CD4-positive, alpha-beta memory T cell (primary cell): ENCODE measurements around the gene CCDC88C. TPM values are rescaled to one million over a fixed set of nuclear protein-coding genes. Genes with fewer than 3 reads are reported as not detected.
A peak's percentile ranks its signal among the peaks of the same experiment; 100 is the strongest.

Experiments
- CTCF ChIA-PET: fragments of 350-600 bp; sonication (Branson Sonifier 250); formaldehyde crosslinking; loops from one replicate; lab custom pipeline; 2021; ENCODE audit warnings: inconsistent platforms; ENCODE audit not compliant: partially characterized antibody; lab: Charles Lee
- POLR2A ChIA-PET: fragments of 350-600 bp; sonication (Branson Sonifier 250); formaldehyde crosslinking; loops from one replicate; lab custom pipeline; 2021; ENCODE audit not compliant: partially characterized antibody; lab: Charles Lee
- DNase-seq, 5 donors: peaks; one replicate each; pipeline versions ENCODE4 v3.0.0 to v3.0.0-alpha.2; 2020 to 2022; ENCODE audit warnings: mixed read lengths in 1 of 5
- H3K27ac ChIP-seq: one replicate; pipeline ENCODE4 v1.7.0; 2013; ENCODE audit warnings: low read depth, low read length
- H3K27me3 ChIP-seq: 2 replicates; pipeline ENCODE4 v1.7.0; 2013; ENCODE audit warnings: mild to moderate bottlenecking, low read length, moderate library complexity; ENCODE audit not compliant: insufficient read depth
- H3K36me3 ChIP-seq: 2 replicates; pipeline ENCODE4 v1.7.0; 2013; ENCODE audit warnings: mild to moderate bottlenecking, low read length, moderate library complexity; ENCODE audit not compliant: insufficient read depth
- H3K4me1 ChIP-seq: 2 replicates; pipeline ENCODE4 v1.7.0; 2013; ENCODE audit warnings: mild to moderate bottlenecking, low read length, moderate library complexity; ENCODE audit not compliant: insufficient read depth
- H3K4me3 ChIP-seq, 2 donors: one replicate each; pipeline ENCODE4 v1.7.0; 2013; ENCODE audit warnings: low read length in 2 of 2, mild to moderate bottlenecking in 1 of 2
- H3K9me3 ChIP-seq, 2 donors: one replicate each; pipeline ENCODE4 v1.7.0; 2013; ENCODE audit warnings: low read length in 2 of 2, control low read depth in 1 of 2; ENCODE audit not compliant: control insufficient read depth in 1 of 2
- H3K27ac Mint-ChIP-seq, 7 donors: one replicate each; pipeline ENCODE4 v1.8.0; 2020 to 2021; ENCODE audit warnings: mixed read lengths in 7 of 7, mild to moderate bottlenecking in 6 of 7, inconsistent platforms in 3 of 7, moderate library complexity in 3 of 7
- H3K27me3 Mint-ChIP-seq, 2 donors: one replicate each; pipeline ENCODE4 v1.8.0; 2020 to 2021; ENCODE audit warnings: mixed read lengths in 2 of 2
- H3K36me3 Mint-ChIP-seq, 2 donors: one replicate each; pipeline ENCODE4 v1.8.0; 2020 to 2021; ENCODE audit warnings: mixed read lengths in 2 of 2, inconsistent platforms in 1 of 2, mild to moderate bottlenecking in 1 of 2
- H3K4me1 Mint-ChIP-seq, 4 donors: one replicate each; pipeline ENCODE4 v1.8.0; 2020 to 2021; ENCODE audit warnings: mixed read lengths in 4 of 4, mild to moderate bottlenecking in 1 of 4
- H3K4me3 Mint-ChIP-seq, 8 donors: one replicate each; pipeline ENCODE4 v1.8.0; 2020 to 2021; ENCODE audit warnings: mixed read lengths in 8 of 8, mild to moderate bottlenecking in 7 of 8, moderate library complexity in 6 of 8, inconsistent platforms in 3 of 8
- H3K9me3 Mint-ChIP-seq, 8 donors: one replicate each; pipeline ENCODE4 v1.8.0; 2020 to 2021; ENCODE audit warnings: mixed read lengths in 8 of 8, mild to moderate bottlenecking in 5 of 8, inconsistent platforms in 3 of 8, moderate library complexity in 1 of 8
- intact Hi-C: fragments of 100-400 bp; cut with micrococcal nuclease; formaldehyde crosslinking; loops from one replicate; pipeline ENCODE4 v1.15.1; 2023
- polyA plus RNA-seq, 2 donors: library from polyadenylated mRNA; unstranded; fragments of 300-500 nt; fragmentation: Illumina TruSeq; gene quantifications; one replicate each; pipeline ENCODE4 v1.2.3, GENCODE V29; 2021
- total RNA-seq, 2 experiments: library from RNA; stranded (reverse); gene quantifications; one replicate each; pipeline ENCODE4 v1.2.3, GENCODE V29; 2021

The CCDC88C gene
- total RNA-seq, result 100 to 1,000 TPM; 272 to 293 TPM
- 10 to 100 TPM; 17.1 to 51.1 TPM for polyA plus RNA-seq

- H3K27ac Mint-ChIP-seq, result peak within 1 kb of the TSS; percentile 96 to 100 (median 99)
- POLR2A ChIA-PET, result interaction anchor here (0.7 to 12.6 kb wide), 14 partner anchors 9 to 240 kb away, joined by 3 to 520 read pairs (median 14); partner anchors contain the start of gene GPR68
- H3K4me1 Mint-ChIP-seq, result peaks cover 33 to 68% (median 43%) of the 10 kb centered on the region in 4 donors
- Histone ChIP-seq H3K9me3 (no peaks in the 10 kb centered on the region), H3K27ac (peak within 1 kb of the TSS; percentile 98), H3K4me1 (peaks cover 44% of the 10 kb centered on the region), H3K4me3 (peak within 1 kb of the TSS; percentile 60 to 71), H3K36me3 (no peaks in the 10 kb centered on the region), H3K27me3 (no peaks in the 10 kb centered on the region)
- CTCF ChIA-PET, result interaction anchor here (0.7 to 20.7 kb wide), 12 partner anchors 9 to 111 kb away, joined by 3 to 522 read pairs (median 10); no protein-coding TSS in a partner anchor
- H3K36me3 Mint-ChIP-seq, result peaks cover 31 to 43% of the 10 kb centered on the region in 2 donors
- H3K27me3 Mint-ChIP-seq, result peaks cover 0 to 1% of the 10 kb centered on the region in 2 donors
- intact Hi-C loops, result loop anchor here (5.0 kb wide), 2 partner anchors 170 to 1020 kb away; partner anchors contain the start of gene CALM1
- H3K4me3 Mint-ChIP-seq, result peak within 1 kb of the TSS; percentile 96 to 100 (median 99)
- DNase-seq, result peak; percentile 81 to 87 (median 85)
- no peaks in the 10 kb centered on the region for H3K9me3 Mint-ChIP-seq
These were observed at the start of gene CCDC88C for GRCh38 chr14:91417120-91417982. Gene CCDC88C (minus strand): TSS chr14:91417820. CDS start chr14:91417690, 130 bp downstream.

GRCh38 chr14:91466192-91466591 lies 48.6 kb upstream of the CCDC88C start:
- Mint-ChIP-seq H3K9me3 (no peaks in the 10 kb centered on the region), H3K36me3 (peaks cover 52 to 78% of the 10 kb centered on the region in 2 donors), H3K27me3 (no peaks in the 10 kb centered on the region), H3K4me3 (no peak overlapping the region), H3K27ac (peak overlapping the region in 3 of 7 donors; percentile 1 to 82 (median 28)), H3K4me1 (peaks cover 0 to 16% (median 8%) of the 10 kb centered on the region in 4 donors)
- H3K27ac ChIP-seq, result no peak overlapping the region
- peaks cover 79% of the 10 kb centered on the region for H3K36me3 ChIP-seq
- ChIA-PET POLR2A (no interaction called here), CTCF (no interaction called here)
- no peak overlapping the region for H3K4me3 ChIP-seq
- no peaks in the 10 kb centered on the region for H3K27me3 ChIP-seq
- no peaks in the 10 kb centered on the region for H3K4me1 ChIP-seq
- intact Hi-C loops, result no loop called here
- no peak for DNase-seq
- H3K9me3 ChIP-seq, result no peaks in the 10 kb centered on the region

GRCh38 chr14:91464615-91465205 lies 47.1 kb upstream of the CCDC88C start:
- ChIA-PET POLR2A (no interaction called here), CTCF (no interaction called here)
- Mint-ChIP-seq H3K27ac (peak overlapping the region in 5 of 7 donors; percentile 22 to 63 (median 42)), H3K4me3 (no peak overlapping the region), H3K9me3 (no peaks in the 10 kb centered on the region), H3K36me3 (peaks cover 45 to 80% of the 10 kb centered on the region in 2 donors), H3K27me3 (no peaks in the 10 kb centered on the region), H3K4me1 (peaks cover 0 to 7% (median 5%) of the 10 kb centered on the region in 4 donors)
- Histone ChIP-seq H3K36me3 (peaks cover 79% of the 10 kb centered on the region), H3K9me3 (no peaks in the 10 kb centered on the region), H3K27me3 (no peaks in the 10 kb centered on the region), H3K4me3 (no peak overlapping the region), H3K27ac (no peak overlapping the region), H3K4me1 (no peaks in the 10 kb centered on the region)
- no peak for DNase-seq
- intact Hi-C loops, result no loop called here

GRCh38 chr14:91458612-91459011 lies 41.0 kb upstream of the CCDC88C start:
- Histone ChIP-seq H3K9me3 (no peaks in the 10 kb centered on the region), H3K4me3 (no peak overlapping the region), H3K27ac (no peak overlapping the region), H3K36me3 (peaks cover 55% of the 10 kb centered on the region), H3K4me1 (no peaks in the 10 kb centered on the region), H3K27me3 (no peaks in the 10 kb centered on the region)
- Mint-ChIP-seq H3K4me3 (no peak overlapping the region), H3K9me3 (no peaks in the 10 kb centered on the region), H3K27me3 (no peaks in the 10 kb centered on the region), H3K4me1 (peaks cover 10 to 16% (median 13%) of the 10 kb centered on the region in 4 donors), H3K27ac (peak overlapping the region in 2 of 7 donors; percentile 35 to 62), H3K36me3 (peaks cover 47 to 72% of the 10 kb centered on the region in 2 donors)
- DNase-seq, result no peak
- intact Hi-C loops, result no loop called here
- CTCF ChIA-PET, result no interaction called here
- POLR2A ChIA-PET, result no interaction called here

- Mint-ChIP-seq H3K27ac (peak overlapping the region in 4 of 7 donors; percentile 4 to 54 (median 26)), H3K9me3 (no peaks in the 10 kb centered on the region), H3K27me3 (no peaks in the 10 kb centered on the region), H3K4me3 (no peak overlapping the region), H3K4me1 (peaks cover 10 to 16% (median 13%) of the 10 kb centered on the region in 4 donors), H3K36me3 (peaks cover 31 to 53% of the 10 kb centered on the region in 2 donors)
- intact Hi-C loops, result no loop called here
- POLR2A ChIA-PET, result no interaction called here
- no peak for DNase-seq
- no peaks in the 10 kb centered on the region for H3K9me3 ChIP-seq
- no peak overlapping the region for H3K4me3 ChIP-seq
- H3K27me3 ChIP-seq, result no peaks in the 10 kb centered on the region
- H3K4me1 ChIP-seq, result no peaks in the 10 kb centered on the region
- CTCF ChIA-PET, result no interaction called here
- peaks cover 35% of the 10 kb centered on the region for H3K36me3 ChIP-seq
- no peak overlapping the region for H3K27ac ChIP-seq
These were observed 38.7 kb upstream of the CCDC88C start for GRCh38 chr14:91456283-91456682.

GRCh38 chr14:91454580-91454979 lies 37.0 kb upstream of the CCDC88C start:
- Histone ChIP-seq H3K9me3 (no peaks in the 10 kb centered on the region), H3K36me3 (peaks cover 22% of the 10 kb centered on the region), H3K27me3 (no peaks in the 10 kb centered on the region), H3K4me3 (no peak overlapping the region), H3K27ac (no peak overlapping the region), H3K4me1 (no peaks in the 10 kb centered on the region)
- H3K9me3 Mint-ChIP-seq, result no peaks in the 10 kb centered on the region
- POLR2A ChIA-PET, result no interaction called here
- no peaks in the 10 kb centered on the region for H3K27me3 Mint-ChIP-seq
- H3K4me3 Mint-ChIP-seq, result peak overlapping the region in 1 of 8 donors; percentile 50
- no peak for DNase-seq
- CTCF ChIA-PET, result no interaction called here
- intact Hi-C loops, result no loop called here
- H3K27ac Mint-ChIP-seq, result peak overlapping the region in 5 of 7 donors; percentile 28 to 85 (median 53)
- H3K36me3 Mint-ChIP-seq, result peaks cover 25 to 37% of the 10 kb centered on the region in 2 donors
- H3K4me1 Mint-ChIP-seq, result peaks cover 10 to 16% (median 13%) of the 10 kb centered on the region in 4 donors

GRCh38 chr14:91454155-91454554 lies 36.5 kb upstream of the CCDC88C start:
- intact Hi-C loops, result no loop called here
- Histone ChIP-seq H3K27me3 (no peaks in the 10 kb centered on the region), H3K4me3 (no peak overlapping the region), H3K27ac (no peak overlapping the region), H3K36me3 (peaks cover 22% of the 10 kb centered on the region), H3K9me3 (no peaks in the 10 kb centered on the region), H3K4me1 (no peaks in the 10 kb centered on the region)
- CTCF ChIA-PET, result no interaction called here
- DNase-seq, result no peak
- Mint-ChIP-seq H3K4me3 (no peak overlapping the region), H3K9me3 (no peaks in the 10 kb centered on the region), H3K27ac (peak overlapping the region in 6 of 7 donors; percentile 0 to 85 (median 48)), H3K4me1 (peaks cover 10 to 16% (median 13%) of the 10 kb centered on the region in 4 donors), H3K36me3 (peaks cover 25 to 36% of the 10 kb centered on the region in 2 donors), H3K27me3 (no peaks in the 10 kb centered on the region)
- POLR2A ChIA-PET, result interaction anchor here (0.8 kb wide), 1 partner anchor 131 kb away, joined by 3 read pairs; no protein-coding TSS in a partner anchor
